Aorta (tissue), 4 donors: ENCODE data around the gene CLEC4C. TPM values are rescaled to one million over a fixed set of nuclear protein-coding genes. Genes with fewer than 3 reads are reported as not detected.

Experiments
- polyA plus RNA-seq, 2 donors: library from polyadenylated mRNA; stranded (reverse); fragments of 200-250 nt; gene quantifications; one replicate each; pipeline ENCODE4 v1.2.3, GENCODE V29; 2013
- total RNA-seq, 2 donors: library from RNA; stranded (reverse); fragmentation: NEBNext Ultra II Directional; extraction: Animal tissue kit (Norgen Biotek cat#: 25700); gene quantifications; one replicate each; pipeline ENCODE4 v1.2.1, GENCODE V29; 2021
- donor health status: healthy with polysubstance abuse.
- donor health status: Bipolar disorder and iron deficiency.
- donor health status: DM: no; HTN: no; CAD: no.
- donor health status: DM: yes; HTN: yes; CAD: no.

CLEC4C gene
- total and polyA plus RNA-seq, 4 donors: not detected

Other genes with a start within 250 kb of the CLEC4C start
- 100 to 1,000 TPM; 229 to 308 TPM for gene CD163, start 243.6 kb downstream of the CLEC4C start, total RNA-seq
- gene CD163, start 243.6 kb downstream of the CLEC4C start, polyA plus RNA-seq: 100 to 1,000 TPM in 1 of 2 donors, 10 to 100 TPM in 1; 22.3 to 137 TPM
- gene APOBEC1, start 81.5 kb downstream of the CLEC4C start, total RNA-seq: not detected
- gene APOBEC1, start 81.5 kb downstream of the CLEC4C start, polyA plus RNA-seq: 10 to 100 TPM in 1 of 2 donors, not detected in 1; 22.8 TPM
- gene GDF3, start 51.6 kb downstream of the CLEC4C start, total RNA-seq: under 1 TPM; 0.30 to 0.84 TPM
- gene GDF3, start 51.6 kb downstream of the CLEC4C start, polyA plus RNA-seq: not detected
- not detected for gene DPPA3, start 35.9 kb downstream of the CLEC4C start, total RNA-seq
- not detected for gene DPPA3, start 35.9 kb downstream of the CLEC4C start, polyA plus RNA-seq
- gene NANOGNB, start 17.8 kb upstream of the CLEC4C start, total RNA-seq: not detected
- gene NANOGNB, start 17.8 kb upstream of the CLEC4C start, polyA plus RNA-seq: not detected
- under 1 TPM; 0.32 to 0.57 TPM for gene NANOG, start 42.0 kb upstream of the CLEC4C start, total RNA-seq
- gene NANOG, start 42.0 kb upstream of the CLEC4C start, polyA plus RNA-seq: not detected
- gene SLC2A14, start 125.5 kb upstream of the CLEC4C start, total RNA-seq: 1 to 10 TPM; 3.1 to 3.6 TPM
- not detected for gene SLC2A14, start 125.5 kb upstream of the CLEC4C start, polyA plus RNA-seq
- gene SLC2A3, start 188.8 kb upstream of the CLEC4C start, total RNA-seq: 100 to 1,000 TPM; 142 to 178 TPM
- 1 to 10 TPM; 6.0 to 7.4 TPM for gene SLC2A3, start 188.8 kb upstream of the CLEC4C start, polyA plus RNA-seq